GM08714 (cell line): Measurements from ENCODE around the gene YTHDC2.
"Not testable (repeated sequence)": the region's sequence is repeated elsewhere in the genome, so short reads cannot be mapped to it uniquely, and the experiment has no call there.

Experiments
- H3K4me3 ChIP-seq: fragments of 200-500 bp; sonication (Bioruptor generic); 2 replicates; pipeline ENCODE4 v1.5.1; 2014; ENCODE audit warnings: mild to moderate bottlenecking, low read length, inconsistent platforms
- ZNF274 ChIP-seq: IDR thresholded peaks from 2 replicates; pipeline ENCODE4 v1.6.1; 2012; ENCODE audit warnings: mild to moderate bottlenecking, low read depth, low read length

The YTHDC2 gene

GRCh38 chr5:113552137-113552536 is 38.6 kb downstream of the YTHDC2 start:
- H3K4me3 ChIP-seq: no peak overlapping the region
- no peak for TF ChIP-seq ZNF274

GRCh38 chr5:113552620-113553019 is 39.1 kb downstream of the YTHDC2 start:
- TF ChIP-seq ZNF274: no peak
- H3K4me3 ChIP-seq: no peak overlapping the region

- TF ChIP-seq ZNF274: no peak
- H3K4me3 ChIP-seq: no peak overlapping the region
These were observed 49.4 kb downstream of the YTHDC2 start for GRCh38 chr5:113562828-113563400.

DNA sequence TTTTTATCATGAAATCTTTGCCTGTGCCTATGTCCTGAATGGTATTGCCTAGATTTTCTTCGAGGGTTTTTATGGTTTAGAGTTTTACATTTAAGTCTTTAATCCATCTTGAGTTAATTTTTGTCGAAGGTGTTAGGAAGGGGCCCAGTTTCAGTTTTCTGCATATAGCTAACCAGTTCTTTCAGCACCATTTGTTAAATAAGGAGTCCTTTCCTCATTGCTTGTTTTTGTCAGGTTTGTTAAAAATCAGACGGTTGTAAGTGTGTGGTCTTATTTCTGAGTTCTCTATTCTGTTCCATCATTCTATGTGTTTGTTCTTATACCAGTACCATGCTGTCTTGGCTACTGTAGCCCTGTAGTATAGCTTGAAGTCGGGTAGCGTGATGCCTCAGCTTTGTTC is 55.9 kb downstream of the YTHDC2 start:
- TF ChIP-seq ZNF274: no peak
- no peak overlapping the region for H3K4me3 ChIP-seq

DNA sequence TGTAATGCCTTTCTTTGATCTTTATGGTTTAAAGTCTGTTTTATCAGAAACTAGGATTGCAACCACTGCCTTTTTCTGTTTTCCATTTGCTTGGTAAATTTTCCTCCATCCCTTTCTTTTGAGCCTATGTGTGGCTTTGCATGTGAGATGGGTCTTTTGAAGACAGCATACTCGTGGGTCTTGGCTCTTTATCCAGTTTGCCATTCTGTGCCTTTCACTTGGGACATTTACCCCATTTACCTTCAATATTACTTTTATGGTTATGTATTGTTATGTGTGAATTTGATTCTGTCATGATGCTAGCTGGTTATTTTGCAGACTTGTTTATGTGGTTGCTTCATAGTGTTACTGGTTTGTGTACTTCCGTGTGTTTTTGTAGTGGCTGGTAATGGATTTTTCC is 59.2 kb downstream of the YTHDC2 start:
- H3K4me3 ChIP-seq: no peak overlapping the region
- TF ChIP-seq ZNF274: no peak

GRCh38 chr5:113574417-113574816 is 60.9 kb downstream of the YTHDC2 start:
- no peak overlapping the region for H3K4me3 ChIP-seq
- TF ChIP-seq ZNF274: no peak

DNA sequence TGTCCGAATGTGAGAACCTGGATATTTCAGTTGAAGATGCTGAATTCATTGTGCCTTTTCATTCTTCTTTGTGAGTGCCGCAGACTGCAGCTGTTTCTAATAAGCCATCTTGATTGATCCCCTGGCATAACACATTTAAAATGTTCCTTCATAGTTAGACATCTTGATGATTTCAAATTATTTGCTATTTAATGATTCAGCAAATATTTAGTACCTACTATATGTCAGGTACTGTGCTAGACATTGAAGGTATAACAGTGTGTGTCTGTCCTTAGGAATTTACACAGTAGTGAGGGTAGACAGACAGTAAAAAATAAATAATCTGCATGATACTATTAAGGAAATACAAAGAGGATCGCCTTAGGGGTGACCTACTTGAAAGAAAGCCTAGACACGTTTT is 61.6 kb downstream of the YTHDC2 start:
- no peak overlapping the region for H3K4me3 ChIP-seq
- no peak for TF ChIP-seq ZNF274

- TF ChIP-seq ZNF274: no peak
- no peak overlapping the region for H3K4me3 ChIP-seq
These were observed 64.6 kb downstream of the YTHDC2 start for GRCh38 chr5:113578091-113578490.

GRCh38 chr5:113581388-113581787 is 67.9 kb downstream of the YTHDC2 start:
- no peak overlapping the region for H3K4me3 ChIP-seq
- no peak for TF ChIP-seq ZNF274

DNA sequence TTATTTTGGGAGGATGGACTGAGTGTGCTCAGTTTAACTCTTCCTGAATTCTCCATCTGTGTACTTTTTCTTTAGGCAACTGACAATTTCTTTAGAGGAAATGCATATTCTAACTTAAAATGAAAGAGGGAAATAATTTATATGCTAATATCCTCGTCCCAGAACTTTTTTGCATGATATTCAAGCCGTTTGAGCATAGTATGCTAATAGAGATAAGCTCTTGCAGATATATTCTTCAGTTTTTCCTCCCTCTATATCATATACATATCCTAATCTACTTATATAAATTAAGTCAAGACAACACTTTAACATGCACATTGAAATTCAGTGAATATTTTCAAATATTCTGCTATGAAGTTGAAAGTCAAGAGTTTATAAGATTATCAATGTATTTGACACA is 84.7 kb downstream of the YTHDC2 start:
- no peak overlapping the region for H3K4me3 ChIP-seq
- no peak for TF ChIP-seq ZNF274

DNA sequence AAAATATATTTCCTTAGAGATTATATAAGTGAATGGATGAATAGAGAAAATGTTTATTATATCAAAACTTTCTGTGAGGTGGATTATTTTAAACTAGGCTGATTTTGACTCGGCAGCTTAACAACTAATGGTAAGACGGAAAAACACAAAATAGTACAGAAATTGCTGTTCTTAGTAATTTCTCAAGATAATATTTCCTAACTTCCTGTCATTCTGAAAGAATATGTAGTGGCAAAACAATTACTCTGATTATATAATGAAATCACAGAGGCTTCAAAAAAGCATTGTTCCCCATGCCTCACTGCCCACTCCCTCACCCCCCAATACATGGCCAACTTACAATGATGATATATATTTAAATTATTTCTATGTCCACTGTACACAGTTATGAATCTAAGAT is 85.4 kb downstream of the YTHDC2 start:
- no peak overlapping the region for H3K4me3 ChIP-seq
- no peak for TF ChIP-seq ZNF274

DNA sequence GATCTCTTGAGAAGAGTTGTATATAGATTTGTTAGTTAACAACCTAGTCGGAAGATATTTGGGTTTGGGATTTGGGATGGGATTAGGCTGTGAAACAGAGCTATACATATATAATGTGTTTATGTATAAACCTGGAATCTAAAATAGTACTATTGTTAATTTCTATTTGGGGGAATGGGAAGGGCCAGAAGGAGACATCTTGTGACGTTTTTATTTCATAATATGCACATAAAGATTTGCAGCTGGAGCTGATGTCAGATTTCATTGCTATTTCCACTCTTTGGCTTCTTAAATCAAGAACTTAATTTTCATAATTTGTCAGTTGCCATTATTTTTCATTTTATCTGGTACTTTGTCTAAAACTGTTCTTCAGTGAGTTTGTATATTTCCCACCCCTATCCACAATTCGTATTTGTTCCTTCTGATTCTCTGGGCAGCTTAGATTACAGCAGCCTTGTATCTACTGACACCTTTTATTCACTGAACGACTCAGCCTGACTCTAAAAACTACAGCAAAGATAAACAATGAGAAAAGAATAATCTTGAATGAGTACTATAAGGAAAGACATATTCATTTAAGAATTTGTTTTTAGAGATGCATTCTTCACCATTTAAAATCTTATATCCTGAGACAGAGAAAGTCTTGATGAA is 86.9 kb downstream of the YTHDC2 start:
- no peak overlapping the region for H3K4me3 ChIP-seq
- no peak for TF ChIP-seq ZNF274

DNA sequence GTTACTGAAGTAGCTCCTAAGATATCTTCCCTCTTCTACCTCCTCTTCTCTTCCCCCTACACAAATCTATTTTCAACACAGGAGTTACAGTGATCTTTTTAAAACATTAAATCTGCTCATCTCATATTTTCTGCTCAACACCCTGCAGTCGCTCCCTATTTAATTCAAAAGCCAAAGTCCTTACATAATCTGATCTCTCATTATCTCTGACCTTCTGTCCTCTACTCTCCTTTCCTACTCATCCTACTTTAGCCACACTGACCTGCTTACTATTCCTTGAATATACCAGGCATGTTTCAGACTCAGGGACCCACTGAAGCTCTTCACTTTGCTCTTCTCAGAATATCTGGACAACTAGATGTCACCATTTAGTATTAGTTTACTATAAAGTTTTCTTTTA is 87.9 kb downstream of the YTHDC2 start:
- no peak overlapping the region for H3K4me3 ChIP-seq
- no peak for TF ChIP-seq ZNF274

- not testable (repeated sequence) for H3K4me3 ChIP-seq
These were observed 89.8 kb downstream of the YTHDC2 start for GRCh38 chr5:113603246-113603645.

DNA sequence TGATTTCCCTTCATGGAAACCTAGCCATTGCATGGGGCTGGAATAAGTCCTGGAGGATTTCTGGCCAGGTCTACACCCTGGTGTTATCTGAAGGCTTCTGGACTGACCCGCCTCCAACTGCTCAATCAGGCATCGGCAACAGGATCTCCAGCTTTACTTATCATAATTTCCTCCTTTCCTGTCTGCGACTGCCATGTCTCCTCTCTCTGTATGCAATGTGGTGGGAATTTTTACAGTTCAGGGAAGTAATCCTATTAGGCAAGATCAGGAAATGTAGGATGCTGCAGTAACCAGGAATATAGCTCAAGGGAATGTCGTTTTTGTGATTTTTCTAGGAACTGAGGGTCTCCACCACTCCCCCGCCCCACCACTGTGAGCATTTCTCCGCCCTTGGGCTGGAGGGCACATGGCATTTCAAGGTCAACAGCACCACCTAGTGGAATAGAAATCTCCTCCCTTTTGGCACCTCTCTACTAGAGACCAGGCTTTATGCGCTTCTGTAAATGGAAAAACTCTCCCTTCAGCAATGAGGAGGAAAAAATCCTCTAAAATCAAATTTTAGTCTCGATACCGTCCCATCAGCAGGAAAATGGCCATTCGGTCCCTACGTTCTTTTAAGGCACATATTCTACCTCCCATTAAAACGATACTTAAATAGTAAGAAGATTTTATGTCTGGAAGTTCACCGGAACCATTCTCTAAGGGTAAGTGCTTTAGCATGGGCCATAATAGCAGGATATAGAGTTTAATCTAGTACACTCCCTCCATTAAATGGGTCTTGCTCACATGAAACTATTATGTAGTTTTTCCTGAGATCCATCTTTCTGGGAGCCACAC is 93.0 kb downstream of the YTHDC2 start:
- no peak for TF ChIP-seq ZNF274
- no peak overlapping the region for H3K4me3 ChIP-seq
